Chondrocyte (in vitro differentiated cells): ENCODE measurements around the gene IGSF21. TPM values are rescaled to one million over a fixed set of nuclear protein-coding genes. Genes with fewer than 3 reads are reported as not detected.

ENCODE experiments used
- DNase-seq: peaks from one replicate; pipeline ENCODE4 v3.0.0; 2021; ENCODE audit warnings: mixed read lengths, low spot score
- H3K27ac Mint-ChIP-seq: one replicate; pipeline ENCODE4 v1.8.0; 2021; ENCODE audit warnings: mild to moderate bottlenecking, moderate library complexity, mixed read lengths; ENCODE audit not compliant: unreplicated experiment
- H3K27me3 Mint-ChIP-seq: 2 replicates; pipeline ENCODE4 v1.8.0; 2021; ENCODE audit warnings: low read depth, mixed read lengths
- H3K36me3 Mint-ChIP-seq: 2 replicates; pipeline ENCODE4 v1.8.0; 2021; ENCODE audit warnings: low read depth, mixed read lengths
- H3K4me1 Mint-ChIP-seq: 2 replicates; pipeline ENCODE4 v1.8.0; 2021; ENCODE audit warnings: low read depth, mild to moderate bottlenecking, mixed read lengths
- H3K4me3 Mint-ChIP-seq: one replicate; pipeline ENCODE4 v1.8.0; 2021; ENCODE audit warnings: mild to moderate bottlenecking, moderate library complexity, mixed read lengths; ENCODE audit not compliant: unreplicated experiment
- H3K9me3 Mint-ChIP-seq: 2 replicates; pipeline ENCODE4 v1.8.0; 2021; ENCODE audit warnings: low read depth, mixed read lengths
- long read RNA-seq: library from polyadenylated mRNA; stranded (forward); transcript quantifications from one replicate; pipeline ENCODE4 v2.0.0, GENCODE V29; 2021
- total RNA-seq: library from RNA; stranded (reverse); gene quantifications from 3 replicates; pipeline ENCODE4 v1.2.1, GENCODE V29; 2021
- TF ChIP-seq, protein P1 (sequence below): fragments of 200-600 bp; sonication (generic); IDR thresholded peaks from 2 replicates; pipeline ENCODE4 v1.5.0; 2021; ENCODE audit warnings: antibody characterized with exemption, mild to moderate bottlenecking, moderate library complexity

Gene IGSF21
- total RNA-seq: not detected in 3 replicates
- long read RNA-seq: 0 reads

DNA sequence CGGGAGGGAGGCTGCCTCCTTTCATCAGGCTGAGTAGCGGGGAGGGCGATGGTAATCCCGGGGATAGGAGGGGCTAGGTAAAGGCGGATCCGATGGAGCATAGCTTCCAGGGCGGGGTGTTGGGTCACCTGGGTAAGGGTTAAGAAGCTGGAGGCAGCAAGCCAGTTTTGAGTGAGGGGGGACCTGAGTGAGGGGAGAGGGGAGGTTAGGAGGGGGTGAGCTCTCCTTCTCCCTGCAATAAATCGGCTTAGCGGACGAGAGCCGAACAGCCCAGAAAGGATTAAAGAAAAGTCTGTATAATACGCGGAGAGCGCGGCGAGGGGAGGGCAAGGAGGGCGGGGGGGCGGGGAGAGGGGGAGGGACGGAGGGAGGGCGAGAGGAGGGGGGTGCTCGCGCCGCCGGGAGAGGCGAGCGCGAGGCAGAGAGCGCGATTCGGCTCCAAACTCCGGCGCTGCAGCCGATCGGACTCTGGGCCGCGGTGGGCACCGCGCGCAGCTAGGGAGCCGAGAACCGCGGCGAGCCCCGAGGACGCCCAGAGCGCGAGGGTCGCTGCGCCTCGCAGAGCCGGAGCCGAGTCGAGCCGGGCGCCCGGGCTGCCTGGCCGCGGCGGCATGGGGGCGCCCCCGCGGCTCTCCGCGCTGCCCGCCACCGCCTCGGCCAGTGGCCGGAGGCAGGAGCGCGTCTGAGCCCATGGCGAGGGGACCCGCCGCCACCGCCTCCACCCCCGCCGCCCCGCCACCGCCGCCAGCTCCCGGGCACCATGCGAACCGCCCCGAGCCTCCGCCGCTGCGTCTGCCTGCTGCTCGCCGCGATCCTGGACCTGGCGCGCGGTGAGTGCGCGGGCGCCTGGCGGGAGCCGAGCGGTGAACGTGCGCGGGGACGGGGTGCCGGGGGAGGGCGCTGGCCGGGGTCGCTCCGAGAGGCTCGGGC, at the start of gene IGSF21:
Gene IGSF21 (plus strand): TSS at position 430 of the 930 bp plus-strand sequence. CDS start 331 bp downstream, at position 761.
- TF ChIP-seq, protein P1, sequence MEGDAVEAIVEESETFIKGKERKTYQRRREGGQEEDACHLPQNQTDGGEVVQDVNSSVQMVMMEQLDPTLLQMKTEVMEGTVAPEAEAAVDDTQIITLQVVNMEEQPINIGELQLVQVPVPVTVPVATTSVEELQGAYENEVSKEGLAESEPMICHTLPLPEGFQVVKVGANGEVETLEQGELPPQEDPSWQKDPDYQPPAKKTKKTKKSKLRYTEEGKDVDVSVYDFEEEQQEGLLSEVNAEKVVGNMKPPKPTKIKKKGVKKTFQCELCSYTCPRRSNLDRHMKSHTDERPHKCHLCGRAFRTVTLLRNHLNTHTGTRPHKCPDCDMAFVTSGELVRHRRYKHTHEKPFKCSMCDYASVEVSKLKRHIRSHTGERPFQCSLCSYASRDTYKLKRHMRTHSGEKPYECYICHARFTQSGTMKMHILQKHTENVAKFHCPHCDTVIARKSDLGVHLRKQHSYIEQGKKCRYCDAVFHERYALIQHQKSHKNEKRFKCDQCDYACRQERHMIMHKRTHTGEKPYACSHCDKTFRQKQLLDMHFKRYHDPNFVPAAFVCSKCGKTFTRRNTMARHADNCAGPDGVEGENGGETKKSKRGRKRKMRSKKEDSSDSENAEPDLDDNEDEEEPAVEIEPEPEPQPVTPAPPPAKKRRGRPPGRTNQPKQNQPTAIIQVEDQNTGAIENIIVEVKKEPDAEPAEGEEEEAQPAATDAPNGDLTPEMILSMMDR: no peak
- Mint-ChIP-seq H3K4me3 (no peak within 1 kb of the TSS), H3K27me3 (peaks cover 72% of the 10 kb centered on the region), H3K4me1 (peaks cover 14% of the 10 kb centered on the region), H3K9me3 (no peaks in the 10 kb centered on the region), H3K27ac (no peak within 1 kb of the TSS), H3K36me3 (peaks cover 1% of the 10 kb centered on the region)
- DNase-seq: no peak

DNA sequence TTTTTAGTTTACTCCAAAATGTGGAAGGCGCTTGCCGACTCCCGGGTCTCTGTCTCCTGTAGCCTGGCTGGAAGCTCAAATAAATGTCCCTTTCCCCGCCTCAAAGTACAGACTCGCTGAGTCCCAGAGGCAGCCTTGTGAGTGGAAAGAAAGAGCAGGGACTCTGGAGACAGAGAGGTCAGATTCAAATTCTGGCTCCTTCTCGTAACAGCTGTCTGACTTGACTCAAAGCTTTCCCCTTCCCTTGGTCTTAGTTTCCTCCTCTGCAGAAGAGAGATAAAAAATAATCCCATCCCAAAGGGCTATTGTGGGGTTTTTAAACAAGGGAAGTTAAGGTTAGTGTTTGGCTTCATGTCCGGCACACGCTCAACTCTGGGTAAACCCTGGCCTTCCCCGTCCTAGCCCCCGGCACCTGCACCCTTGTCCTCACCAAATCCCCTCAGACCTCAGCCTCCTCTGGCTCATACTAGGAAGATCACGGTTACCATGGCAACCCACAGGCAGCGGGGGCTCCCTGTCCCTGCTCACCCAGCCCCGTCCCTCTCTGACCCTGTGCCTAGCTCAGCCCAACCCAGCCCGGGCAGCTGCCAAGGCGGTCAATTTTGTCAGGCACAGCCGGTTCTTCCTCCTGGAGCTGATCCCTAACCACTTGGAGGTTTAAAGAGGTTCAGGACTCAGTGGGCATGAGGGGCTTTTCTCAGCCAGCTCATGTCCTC, 49.2 kb upstream of the IGSF21 start:
- Mint-ChIP-seq H3K4me1 (no peaks in the 10 kb centered on the region), H3K4me3 (no peak overlapping the region), H3K27ac (no peak overlapping the region), H3K36me3 (no peaks in the 10 kb centered on the region), H3K27me3 (peaks cover 4% of the 10 kb centered on the region), H3K9me3 (peaks cover 12% of the 10 kb centered on the region)
- TF ChIP-seq, protein P1: no peak
- no peak for DNase-seq

DNA sequence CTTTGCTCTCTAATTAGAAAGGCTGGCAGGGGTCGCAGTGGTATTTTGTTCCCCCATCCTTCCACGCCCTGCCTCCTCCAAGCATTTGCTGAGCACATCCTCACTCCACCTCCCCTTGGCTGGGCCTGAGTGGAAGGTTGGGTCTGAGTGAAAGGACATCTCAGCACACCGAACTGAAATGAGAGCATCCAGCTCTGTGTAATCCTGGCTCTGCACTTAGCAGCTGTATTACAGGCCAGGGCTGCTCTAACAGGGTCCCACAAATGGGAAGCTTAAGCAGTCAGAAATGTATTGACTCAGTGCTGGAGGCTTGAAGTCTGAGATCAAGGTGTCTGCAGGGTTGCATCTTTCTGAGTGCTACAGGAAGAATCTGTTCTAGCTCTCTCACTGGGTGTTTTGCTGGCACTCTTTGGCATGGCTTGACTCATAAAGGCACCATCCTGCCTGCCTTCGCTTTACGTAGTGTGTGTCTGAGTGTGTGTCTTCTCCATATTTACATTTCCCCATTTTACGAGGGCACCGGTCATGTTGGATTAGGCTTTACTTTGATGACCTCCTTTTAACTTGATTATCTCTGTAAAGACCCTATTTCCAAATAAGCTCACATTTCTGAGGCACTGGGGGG, 48.5 kb upstream of the IGSF21 start:
- peaks cover 4% of the 10 kb centered on the region for H3K27me3 Mint-ChIP-seq

DNA sequence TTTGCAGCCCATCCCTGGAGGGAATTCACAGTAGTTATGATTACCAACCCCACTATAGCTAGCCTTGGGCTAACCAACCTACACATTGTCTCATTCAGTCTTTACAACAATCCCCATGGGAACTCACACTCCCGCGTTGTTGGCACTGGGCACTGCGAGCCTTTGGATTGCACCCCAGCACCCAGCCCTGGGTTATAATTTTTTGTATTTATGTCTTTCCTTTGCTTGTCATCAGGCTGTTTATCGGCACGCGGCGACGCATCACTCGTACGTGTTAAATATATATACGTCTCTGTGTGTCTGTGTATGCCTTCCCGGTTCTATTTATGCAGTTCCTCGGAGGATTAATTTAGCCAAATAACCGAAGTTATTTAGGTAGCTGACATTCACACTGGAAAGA, 47.2 kb upstream of the IGSF21 start:
- H3K27ac Mint-ChIP-seq: no peak overlapping the region
- no peak overlapping the region for H3K4me3 Mint-ChIP-seq
- peaks cover 12% of the 10 kb centered on the region for H3K9me3 Mint-ChIP-seq
- no peaks in the 10 kb centered on the region for H3K4me1 Mint-ChIP-seq
- no peaks in the 10 kb centered on the region for H3K36me3 Mint-ChIP-seq
- TF ChIP-seq, protein P1: no peak
- peaks cover 4% of the 10 kb centered on the region for H3K27me3 Mint-ChIP-seq
- DNase-seq: no peak

More for the DNA sequence above, 48.5 kb upstream of the IGSF21 start:
- Mint-ChIP-seq H3K27ac (no peak overlapping the region), H3K9me3 (peaks cover 14% of the 10 kb centered on the region), H3K4me3 (no peak overlapping the region), H3K36me3 (no peaks in the 10 kb centered on the region), H3K4me1 (no peaks in the 10 kb centered on the region)
- no peak for DNase-seq
- TF ChIP-seq, protein P1: no peak

DNA sequence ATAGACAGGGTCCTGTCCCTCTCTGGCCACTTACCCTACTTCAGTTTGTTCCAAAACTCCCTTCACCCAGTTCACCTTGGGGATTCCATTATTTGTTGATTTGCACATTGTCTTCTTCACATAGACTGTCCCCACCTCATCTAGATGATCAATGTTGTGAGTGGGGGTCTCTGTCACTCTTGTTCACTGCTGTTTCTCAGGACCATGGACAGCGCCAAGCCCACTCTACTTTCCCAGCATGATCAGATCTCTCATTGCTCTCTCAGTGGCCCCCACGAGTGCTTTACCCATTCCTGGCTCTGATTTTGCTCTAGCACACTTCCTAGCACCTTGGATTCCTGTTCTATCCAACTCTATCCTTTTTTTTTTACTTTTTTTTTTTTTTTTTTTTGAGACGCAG, 45.4 kb upstream of the IGSF21 start:
- Mint-ChIP-seq H3K27ac (no peak overlapping the region), H3K9me3 (peaks cover 12% of the 10 kb centered on the region), H3K4me1 (no peaks in the 10 kb centered on the region), H3K36me3 (no peaks in the 10 kb centered on the region), H3K27me3 (peaks cover 5% of the 10 kb centered on the region), H3K4me3 (no peak overlapping the region)
- no peak for DNase-seq
- TF ChIP-seq, protein P1: no peak
